ENCODE data around the gene FHL2.

Gene FHL2, protein sequence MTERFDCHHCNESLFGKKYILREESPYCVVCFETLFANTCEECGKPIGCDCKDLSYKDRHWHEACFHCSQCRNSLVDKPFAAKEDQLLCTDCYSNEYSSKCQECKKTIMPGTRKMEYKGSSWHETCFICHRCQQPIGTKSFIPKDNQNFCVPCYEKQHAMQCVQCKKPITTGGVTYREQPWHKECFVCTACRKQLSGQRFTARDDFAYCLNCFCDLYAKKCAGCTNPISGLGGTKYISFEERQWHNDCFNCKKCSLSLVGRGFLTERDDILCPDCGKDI

DNA sequence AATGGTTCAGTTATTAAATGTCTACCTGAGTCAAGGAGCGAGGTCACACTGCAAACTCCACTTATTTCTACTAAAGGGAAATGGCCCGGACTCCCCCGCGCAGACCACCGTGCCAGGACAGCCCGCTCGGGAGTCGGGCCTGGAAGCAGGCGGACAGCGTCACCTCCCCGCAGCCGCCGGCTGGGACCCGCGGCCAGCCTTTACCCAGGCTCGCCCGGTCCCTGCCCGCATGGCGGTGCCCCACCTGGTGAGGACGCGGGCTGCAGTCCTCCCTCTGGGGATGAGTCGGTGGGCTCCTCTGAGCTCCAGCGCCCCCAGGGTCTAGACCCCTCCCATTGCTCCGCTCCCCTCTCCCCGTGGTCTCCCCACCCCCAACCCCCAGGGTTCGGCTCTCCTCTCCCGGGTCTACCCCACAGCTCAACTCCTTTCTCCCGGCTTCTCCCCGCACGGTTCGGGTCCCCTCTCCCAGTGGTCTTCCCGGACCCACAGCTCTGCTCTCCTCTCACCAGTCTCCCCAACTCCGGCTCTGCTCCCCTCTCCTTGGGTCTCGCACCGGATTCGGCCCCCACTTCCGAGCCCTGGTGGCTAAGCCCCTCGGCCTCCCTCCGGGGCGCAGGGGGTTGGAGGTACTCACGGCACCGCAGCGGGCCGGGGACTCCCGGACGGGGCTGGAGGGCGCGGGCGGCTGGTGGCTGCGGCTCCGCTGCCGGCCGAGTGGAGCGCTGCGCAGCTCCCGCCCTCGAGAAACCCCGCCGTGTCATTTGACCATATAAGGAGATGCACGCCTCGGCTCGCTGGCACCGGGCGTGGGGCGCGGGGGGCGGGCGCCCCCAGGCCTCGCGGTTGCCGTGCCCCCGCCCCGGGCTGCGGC lies at the start of gene FHL2:
Gene FHL2 (minus strand): TSS at position 716 of the 871 bp plus-strand sequence. CDS start 12,535 bp downstream, outside the sequence.
- TF ChIP-seq, protein P1, sequence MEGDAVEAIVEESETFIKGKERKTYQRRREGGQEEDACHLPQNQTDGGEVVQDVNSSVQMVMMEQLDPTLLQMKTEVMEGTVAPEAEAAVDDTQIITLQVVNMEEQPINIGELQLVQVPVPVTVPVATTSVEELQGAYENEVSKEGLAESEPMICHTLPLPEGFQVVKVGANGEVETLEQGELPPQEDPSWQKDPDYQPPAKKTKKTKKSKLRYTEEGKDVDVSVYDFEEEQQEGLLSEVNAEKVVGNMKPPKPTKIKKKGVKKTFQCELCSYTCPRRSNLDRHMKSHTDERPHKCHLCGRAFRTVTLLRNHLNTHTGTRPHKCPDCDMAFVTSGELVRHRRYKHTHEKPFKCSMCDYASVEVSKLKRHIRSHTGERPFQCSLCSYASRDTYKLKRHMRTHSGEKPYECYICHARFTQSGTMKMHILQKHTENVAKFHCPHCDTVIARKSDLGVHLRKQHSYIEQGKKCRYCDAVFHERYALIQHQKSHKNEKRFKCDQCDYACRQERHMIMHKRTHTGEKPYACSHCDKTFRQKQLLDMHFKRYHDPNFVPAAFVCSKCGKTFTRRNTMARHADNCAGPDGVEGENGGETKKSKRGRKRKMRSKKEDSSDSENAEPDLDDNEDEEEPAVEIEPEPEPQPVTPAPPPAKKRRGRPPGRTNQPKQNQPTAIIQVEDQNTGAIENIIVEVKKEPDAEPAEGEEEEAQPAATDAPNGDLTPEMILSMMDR (conservative IDR thresholded peaks at IDR 0.05), result peak; percentile 77
- H3K27ac ChIP-seq, result no peak within 1 kb of the TSS; the same call in 1 of the 2 replicates

GRCh38 chr2:105447476-105447875 lies 48.6 kb upstream of the FHL2 start:
- H3K27ac ChIP-seq, result no peak overlapping the region
- TF ChIP-seq, protein P1 (conservative IDR thresholded peaks at IDR 0.05), result no peak

- TF ChIP-seq, protein P1 (conservative IDR thresholded peaks at IDR 0.05), result no peak
- H3K27ac ChIP-seq, result no peak overlapping the region
Observed at GRCh38 chr2:105446501-105446900, 47.6 kb upstream of the FHL2 start.

DNA sequence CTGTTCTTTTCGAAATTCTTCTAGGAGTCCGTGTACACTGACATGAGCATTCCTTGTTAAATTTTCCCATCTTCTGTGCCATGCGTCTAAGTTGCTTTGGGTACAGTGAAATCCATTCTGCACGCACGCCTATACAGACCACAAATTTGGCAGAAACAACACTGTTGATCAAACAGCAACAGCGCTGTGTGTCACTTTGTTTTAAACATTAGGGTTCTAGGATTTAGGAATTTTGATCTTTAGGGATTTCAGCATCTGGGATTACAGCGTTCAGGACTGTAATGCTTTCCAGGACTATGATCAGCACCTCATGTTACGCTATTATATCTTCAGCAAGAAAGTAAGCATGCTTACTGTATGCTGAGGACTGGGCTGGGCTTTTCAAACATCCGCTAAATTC lies 47.1 kb upstream of the FHL2 start:
- no peak overlapping the region for H3K27ac ChIP-seq
- TF ChIP-seq, protein P1 (conservative IDR thresholded peaks at IDR 0.05), result no peak

GRCh38 chr2:105445498-105445897 lies 46.6 kb upstream of the FHL2 start:
- H3K27ac ChIP-seq, result no peak overlapping the region
- TF ChIP-seq, protein P1 (conservative IDR thresholded peaks at IDR 0.05), result no peak

DNA sequence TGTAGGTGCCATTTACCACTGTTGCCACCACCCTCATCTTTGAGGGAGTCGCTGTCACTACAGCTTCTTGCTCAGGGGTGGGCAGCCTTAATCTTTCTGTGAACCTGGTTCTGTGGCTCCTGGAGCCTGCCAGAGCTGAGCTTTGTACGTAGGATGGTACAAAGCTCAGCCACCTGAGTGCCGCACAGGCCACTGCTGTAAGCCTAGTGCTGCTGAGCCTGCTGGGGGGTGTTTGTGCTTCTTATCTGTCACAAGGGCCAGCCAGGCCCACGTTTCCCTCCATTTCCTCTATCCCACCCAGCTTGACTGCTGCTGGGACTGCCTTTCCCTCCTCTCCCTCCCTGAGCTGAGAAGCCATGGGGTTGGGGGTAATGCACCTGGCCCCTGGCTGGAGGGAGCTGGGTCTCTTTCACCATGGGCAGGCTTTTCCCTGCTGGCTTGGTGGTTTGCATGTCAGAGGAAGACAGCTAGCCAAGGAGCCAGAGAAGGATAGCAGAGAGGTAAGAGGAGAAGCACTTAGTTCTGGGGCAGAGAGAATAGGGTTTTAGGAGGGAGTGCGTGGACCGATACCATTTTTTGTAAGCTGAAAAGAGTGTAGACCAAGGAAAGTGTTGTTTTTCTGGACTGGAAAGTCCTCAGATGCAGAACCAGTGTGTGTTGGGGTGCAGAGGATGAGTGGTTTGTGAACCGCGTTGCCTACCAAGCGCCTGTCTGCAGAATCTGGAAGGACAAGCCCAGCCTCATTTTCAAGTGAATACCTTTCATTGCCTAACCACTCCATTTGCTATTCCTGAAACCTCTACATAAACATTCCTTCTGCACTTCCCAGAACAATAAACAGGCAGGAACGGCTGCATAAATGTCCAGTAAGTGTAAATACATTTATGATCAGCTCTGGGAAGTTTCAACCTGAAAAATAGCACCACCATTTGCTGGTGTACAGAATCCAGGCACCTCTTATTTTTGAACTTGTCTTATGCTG lies 45.1 kb upstream of the FHL2 start:
- TF ChIP-seq, protein P1 (conservative IDR thresholded peaks at IDR 0.05), result no peak
- H3K27ac ChIP-seq, result peak overlapping the region; percentile 73
